SK-N-SH treated with all-trans-retinoic acid at 6 μM for 48 hours (cell line): ENCODE data around the gene KLC1.

Experiments used
- ATAC-seq: fragments of 200-7000 bp; cut with Tn5 transposase; 3 replicates; pipeline ENCODE4 v1.9.1; 2020; ENCODE audit warnings: mild to moderate bottlenecking, moderate library complexity
- ARNTL ChIP-seq: fragments of 450-650 bp; formaldehyde crosslinking; IDR thresholded peaks from 2 replicates; pipeline ENCODE4 v1.5.0; 2020; ENCODE audit warnings: low read depth, mild to moderate bottlenecking, moderate library complexity, borderline replicate concordance
- BACH2 ChIP-seq: fragments of 250-450 bp; sonication (Bioruptor Pico); IDR thresholded peaks from 2 replicates; pipeline ENCODE4 v1.9.0; 2021; ENCODE audit warnings: mild to moderate bottlenecking, borderline replicate concordance
- CSDC2 ChIP-seq: fragments of 250-450 bp; sonication (Bioruptor Pico); IDR thresholded peaks from 2 replicates; pipeline ENCODE4 v1.5.0; 2020; ENCODE audit warnings: mild to moderate bottlenecking, moderate library complexity
- ESRRG ChIP-seq: fragments of 250-450 bp; sonication (Bioruptor Pico); IDR thresholded peaks from 2 replicates; pipeline ENCODE4 v1.6.1; 2021; ENCODE audit warnings: mild to moderate bottlenecking
- GLIS3 ChIP-seq: fragments of 250-450 bp; sonication (Bioruptor Pico); IDR thresholded peaks from 2 replicates; pipeline ENCODE4 v1.5.0; 2020; ENCODE audit warnings: mild to moderate bottlenecking, moderate library complexity
- ISL1 ChIP-seq: fragments of 250-450 bp; sonication (Bioruptor Pico); IDR thresholded peaks from 2 replicates; pipeline ENCODE4 v2.1.2; 2022; ENCODE audit warnings: mild to moderate bottlenecking, moderate library complexity
- OSR1 ChIP-seq: fragments of 250-450 bp; sonication (Bioruptor Pico); IDR thresholded peaks from 2 replicates; pipeline ENCODE4 v1.8.0; 2022; ENCODE audit warnings: moderate library complexity, mild to moderate bottlenecking, inconsistent platforms
- PATZ1 ChIP-seq: fragments of 250-450 bp; sonication (Bioruptor Pico); IDR thresholded peaks from 2 replicates; pipeline ENCODE4 v1.8.0; 2020; ENCODE audit warnings: mild to moderate bottlenecking, moderate library complexity, borderline replicate concordance
- POU6F1 ChIP-seq: fragments of 250-450 bp; sonication (Bioruptor Pico); IDR thresholded peaks from 2 replicates; pipeline ENCODE4 v1.8.0; 2021; ENCODE audit warnings: low read depth, mild to moderate bottlenecking, moderate library complexity, borderline replicate concordance
- PPARA ChIP-seq: fragments of 250-450 bp; sonication (Bioruptor Pico); IDR thresholded peaks from 2 replicates; pipeline ENCODE4 v1.5.0; 2020; ENCODE audit warnings: mild to moderate bottlenecking, borderline replicate concordance
- RARB ChIP-seq: fragments of 250-450 bp; sonication (Bioruptor Pico); IDR thresholded peaks from 2 replicates; pipeline ENCODE4 v1.8.0; 2021; ENCODE audit warnings: mild to moderate bottlenecking, moderate library complexity
- SNAI2 ChIP-seq: fragments of 250-450 bp; sonication (Bioruptor Pico); IDR thresholded peaks from 2 replicates; pipeline ENCODE4 v1.5.0; 2020; ENCODE audit warnings: mild to moderate bottlenecking, moderate library complexity
- TCF4 ChIP-seq: fragments of 250-450 bp; sonication (Bioruptor Pico); IDR thresholded peaks from 2 replicates; pipeline ENCODE4 v1.8.0; 2021; ENCODE audit warnings: mild to moderate bottlenecking, moderate library complexity, borderline replicate concordance
- TOX ChIP-seq: fragments of 250-450 bp; sonication (Bioruptor Pico); IDR thresholded peaks from 2 replicates; pipeline ENCODE4 v1.8.0; 2021; ENCODE audit warnings: mild to moderate bottlenecking, moderate library complexity, borderline replicate concordance
- ZC3H10 ChIP-seq: fragments of 250-450 bp; sonication (Bioruptor Pico); IDR thresholded peaks from 2 replicates; pipeline ENCODE4 v1.5.1; 2021; ENCODE audit warnings: mild to moderate bottlenecking, moderate library complexity
- ZFP3 ChIP-seq: fragments of 250-450 bp; sonication (Bioruptor Pico); IDR thresholded peaks from 2 replicates; pipeline ENCODE4 v1.5.0; 2020; ENCODE audit warnings: mild to moderate bottlenecking, moderate library complexity
- ZFP30 ChIP-seq: fragments of 450-650 bp; formaldehyde crosslinking; IDR thresholded peaks from 2 replicates; pipeline ENCODE4 v1.5.0; 2022; ENCODE audit warnings: mild to moderate bottlenecking, moderate library complexity
- ZNF70 ChIP-seq: fragments of 450-650 bp; formaldehyde crosslinking; IDR thresholded peaks from 2 replicates; pipeline ENCODE4 v1.5.0; 2020; ENCODE audit warnings: mild to moderate bottlenecking, moderate library complexity
- ZNF8 ChIP-seq: fragments of 450-650 bp; formaldehyde crosslinking; IDR thresholded peaks from 2 replicates; pipeline ENCODE4 v1.5.0; 2020; ENCODE audit warnings: mild to moderate bottlenecking, moderate library complexity
- TF ChIP-seq, protein P1 (sequence below): fragments of 250-450 bp; sonication (Bioruptor Pico); IDR thresholded peaks from 2 replicates; pipeline ENCODE4 v1.5.0; 2020; ENCODE audit warnings: mild to moderate bottlenecking, moderate library complexity
- TF ChIP-seq, protein P2 (sequence below): fragments of 250-450 bp; sonication (Bioruptor Pico); IDR thresholded peaks from 2 replicates; pipeline ENCODE4 v1.5.1; 2020; ENCODE audit warnings: low read depth, mild to moderate bottlenecking, moderate library complexity

Gene KLC1

DNA sequence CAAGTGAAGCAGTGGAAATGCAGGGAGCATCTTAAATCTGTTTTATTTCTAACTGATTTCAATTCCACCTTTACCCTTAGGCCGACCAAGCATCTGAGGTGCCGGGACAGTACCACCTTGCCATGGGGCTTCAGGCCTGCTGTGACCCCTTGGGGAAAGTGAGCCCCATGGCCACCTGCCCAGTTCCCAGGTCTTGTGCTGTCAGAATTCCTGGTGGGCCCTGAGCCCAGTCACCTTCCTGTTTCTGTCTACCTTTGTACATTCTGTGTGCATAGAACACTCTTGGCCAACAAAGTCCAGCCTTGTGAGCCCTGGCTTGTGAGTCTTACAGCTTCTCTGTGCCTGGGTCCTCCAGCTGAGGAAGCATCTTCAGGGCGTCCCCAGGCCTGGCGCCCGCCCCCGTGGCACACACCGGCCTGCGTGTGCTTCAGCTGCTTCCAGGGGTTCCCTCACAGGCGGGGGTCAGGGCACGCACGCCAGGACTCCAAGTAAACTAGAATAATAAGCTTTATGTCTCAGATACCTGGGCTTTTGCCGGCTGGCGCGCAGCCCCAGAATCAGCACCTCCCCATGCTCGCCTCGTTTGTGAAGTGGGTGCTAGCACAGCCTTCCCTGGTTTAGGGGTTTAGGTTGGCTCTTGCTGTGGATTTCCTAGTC, 96.9 kb downstream of the KLC1 start (continued):
- TF ChIP-seq, protein P1, sequence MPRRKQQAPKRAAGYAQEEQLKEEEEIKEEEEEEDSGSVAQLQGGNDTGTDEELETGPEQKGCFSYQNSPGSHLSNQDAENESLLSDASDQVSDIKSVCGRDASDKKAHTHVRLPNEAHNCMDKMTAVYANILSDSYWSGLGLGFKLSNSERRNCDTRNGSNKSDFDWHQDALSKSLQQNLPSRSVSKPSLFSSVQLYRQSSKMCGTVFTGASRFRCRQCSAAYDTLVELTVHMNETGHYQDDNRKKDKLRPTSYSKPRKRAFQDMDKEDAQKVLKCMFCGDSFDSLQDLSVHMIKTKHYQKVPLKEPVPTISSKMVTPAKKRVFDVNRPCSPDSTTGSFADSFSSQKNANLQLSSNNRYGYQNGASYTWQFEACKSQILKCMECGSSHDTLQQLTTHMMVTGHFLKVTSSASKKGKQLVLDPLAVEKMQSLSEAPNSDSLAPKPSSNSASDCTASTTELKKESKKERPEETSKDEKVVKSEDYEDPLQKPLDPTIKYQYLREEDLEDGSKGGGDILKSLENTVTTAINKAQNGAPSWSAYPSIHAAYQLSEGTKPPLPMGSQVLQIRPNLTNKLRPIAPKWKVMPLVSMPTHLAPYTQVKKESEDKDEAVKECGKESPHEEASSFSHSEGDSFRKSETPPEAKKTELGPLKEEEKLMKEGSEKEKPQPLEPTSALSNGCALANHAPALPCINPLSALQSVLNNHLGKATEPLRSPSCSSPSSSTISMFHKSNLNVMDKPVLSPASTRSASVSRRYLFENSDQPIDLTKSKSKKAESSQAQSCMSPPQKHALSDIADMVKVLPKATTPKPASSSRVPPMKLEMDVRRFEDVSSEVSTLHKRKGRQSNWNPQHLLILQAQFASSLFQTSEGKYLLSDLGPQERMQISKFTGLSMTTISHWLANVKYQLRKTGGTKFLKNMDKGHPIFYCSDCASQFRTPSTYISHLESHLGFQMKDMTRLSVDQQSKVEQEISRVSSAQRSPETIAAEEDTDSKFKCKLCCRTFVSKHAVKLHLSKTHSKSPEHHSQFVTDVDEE = no peak

DNA sequence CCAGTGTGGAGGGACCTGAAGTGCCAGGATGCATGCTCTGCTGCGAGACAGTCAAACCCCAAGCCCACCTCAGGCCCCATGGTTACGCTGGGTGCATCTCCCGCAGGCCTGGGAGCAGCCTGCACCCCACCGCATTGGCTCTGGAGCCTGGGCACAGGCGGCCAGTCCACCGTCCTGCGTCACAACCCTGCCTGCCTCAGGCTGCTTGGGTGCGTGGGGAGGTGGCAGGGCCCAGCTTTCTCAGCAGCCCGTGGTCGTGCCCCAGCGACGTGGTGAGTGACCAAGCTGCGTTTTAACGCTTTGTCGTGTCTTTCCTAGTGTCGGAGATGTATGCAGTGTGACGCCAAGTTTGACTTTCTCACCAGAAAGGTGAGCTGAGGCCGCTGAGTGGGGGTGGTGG, 97.5 kb downstream of the KLC1 start:
- TF ChIP-seq ISL1 (CRISPR knock-in tag) = no peak
- no peak for TF ChIP-seq ZFP30
- TF ChIP-seq OSR1 (CRISPR knock-in tag) = no peak
- TF ChIP-seq POU6F1 (CRISPR knock-in tag) = no peak
- TF ChIP-seq, protein P1 = no peak
- no peak for TF ChIP-seq ZFP3 (CRISPR knock-in tag)
- TF ChIP-seq ZC3H10 (CRISPR knock-in tag) = no peak
- no peak for TF ChIP-seq ZNF8 (CRISPR knock-in tag)
- no peak for TF ChIP-seq ARNTL (CRISPR knock-in tag)
- no peak for TF ChIP-seq ZNF70 (CRISPR knock-in tag)
- TF ChIP-seq GLIS3 (CRISPR knock-in tag) = no peak
- no peak for TF ChIP-seq ESRRG (CRISPR knock-in tag)
- TF ChIP-seq TOX = no peak
- TF ChIP-seq BACH2 (CRISPR knock-in tag) = no peak
- TF ChIP-seq, protein P2, sequence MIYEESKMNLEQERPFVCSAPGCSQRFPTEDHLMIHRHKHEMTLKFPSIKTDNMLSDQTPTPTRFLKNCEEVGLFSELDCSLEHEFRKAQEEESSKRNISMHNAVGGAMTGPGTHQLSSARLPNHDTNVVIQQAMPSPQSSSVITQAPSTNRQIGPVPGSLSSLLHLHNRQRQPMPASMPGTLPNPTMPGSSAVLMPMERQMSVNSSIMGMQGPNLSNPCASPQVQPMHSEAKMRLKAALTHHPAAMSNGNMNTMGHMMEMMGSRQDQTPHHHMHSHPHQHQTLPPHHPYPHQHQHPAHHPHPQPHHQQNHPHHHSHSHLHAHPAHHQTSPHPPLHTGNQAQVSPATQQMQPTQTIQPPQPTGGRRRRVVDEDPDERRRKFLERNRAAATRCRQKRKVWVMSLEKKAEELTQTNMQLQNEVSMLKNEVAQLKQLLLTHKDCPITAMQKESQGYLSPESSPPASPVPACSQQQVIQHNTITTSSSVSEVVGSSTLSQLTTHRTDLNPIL (CRISPR knock-in tag) = no peak
- no peak for TF ChIP-seq RARB
- TF ChIP-seq TCF4 = no peak
- TF ChIP-seq SNAI2 (CRISPR knock-in tag) = no peak
- no peak for TF ChIP-seq PATZ1 (CRISPR knock-in tag)
- no peak for TF ChIP-seq CSDC2
- ATAC-seq = no peak

DNA sequence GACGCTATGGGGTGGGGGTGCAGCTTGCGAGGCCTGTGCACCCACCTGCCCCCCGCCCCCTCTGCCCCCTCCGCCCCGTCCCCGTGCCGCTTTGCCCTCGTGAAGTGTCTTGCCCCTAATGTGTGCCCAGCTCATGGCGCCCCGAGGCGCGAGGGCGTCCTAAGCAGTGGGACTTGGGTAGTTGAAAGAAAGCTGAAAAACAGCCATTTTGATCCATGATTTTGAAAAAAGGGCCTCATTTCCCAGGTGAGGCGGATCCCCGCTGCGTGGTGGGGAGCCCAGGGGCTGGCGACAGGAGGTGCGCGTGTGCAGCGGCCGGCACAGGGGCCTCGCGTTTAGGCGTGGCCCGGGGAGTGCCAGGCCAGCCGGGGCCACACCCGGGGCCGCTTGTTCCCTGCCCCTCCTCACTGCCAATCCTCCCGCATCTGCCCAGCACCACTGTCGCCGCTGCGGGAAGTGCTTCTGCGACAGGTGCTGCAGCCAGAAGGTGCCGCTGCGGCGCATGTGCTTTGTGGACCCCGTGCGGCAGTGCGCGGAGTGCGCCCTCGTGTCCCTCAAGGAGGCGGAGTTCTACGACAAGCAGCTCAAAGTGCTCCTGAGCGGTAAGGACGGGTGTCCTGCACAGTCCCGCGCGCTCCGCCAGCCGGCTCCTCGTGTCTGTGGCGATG, 98.4 kb downstream of the KLC1 start:
- ATAC-seq = no peak
- TF ChIP-seq PPARA = no peak
- no peak for TF ChIP-seq RARB
- no peak for TF ChIP-seq POU6F1 (CRISPR knock-in tag)
- TF ChIP-seq ZNF70 (CRISPR knock-in tag) = no peak
- TF ChIP-seq PATZ1 (CRISPR knock-in tag) = no peak
- no peak for TF ChIP-seq ISL1 (CRISPR knock-in tag)
- TF ChIP-seq ARNTL (CRISPR knock-in tag) = no peak
- no peak for TF ChIP-seq OSR1 (CRISPR knock-in tag)
